ENCODE measurements around the gene DRD2.

- TF ChIP-seq TAF1 (IDR thresholded peaks at IDR 0.05; ENCODE audit: low read depth): no peak
- no peak for TF ChIP-seq REST (IDR thresholded peaks at IDR 0.05; ENCODE audit: low read depth)
Measured at GRCh38 chr11:113363406-113363805, 111.8 kb downstream of the DRD2 start.

Data from Ishikawa (cell line).